ENCODE data around the gene ACCSL.

DNA sequence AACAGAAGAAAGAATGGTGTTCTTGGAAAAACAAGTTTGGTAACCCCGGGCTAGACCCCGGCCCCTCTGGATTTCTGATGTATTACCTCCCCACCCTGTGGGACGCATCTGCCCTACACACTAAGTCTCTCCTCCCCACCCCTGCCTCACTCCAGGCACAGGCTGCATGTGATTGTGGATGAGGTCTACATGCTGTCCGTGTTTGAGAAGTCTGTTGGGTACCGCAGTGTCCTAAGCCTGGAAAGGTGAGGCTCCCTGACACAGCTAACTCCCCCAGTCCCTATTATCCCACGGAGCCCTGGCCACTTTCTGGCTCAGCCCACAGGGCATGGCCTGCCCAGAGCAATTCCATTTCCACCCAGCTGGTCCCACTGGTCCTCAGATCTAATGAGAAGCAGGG lies 31.6 kb downstream of the ACCSL start:
- no peak for TF ChIP-seq POLR2A (IDR thresholded peaks at IDR 0.05)
- no peak for TF ChIP-seq CTCF (IDR thresholded peaks at IDR 0.05)
- no peak for TF ChIP-seq POLR2AphosphoS5 (IDR thresholded peaks at IDR 0.05; ENCODE audit: insufficient read depth in 1 of 2, low read depth in 1 of 2)
